ENCODE data around the gene ANKRD13B. TPM values are rescaled to one million over a fixed set of nuclear protein-coding genes. Genes with fewer than 3 reads are reported as not detected.
A peak's percentile ranks its signal among the peaks of the same experiment; 100 is the strongest.

The ANKRD13B gene
- total RNA-seq, 1 donor from 2014 or later, result 7.9 TPM

DNA sequence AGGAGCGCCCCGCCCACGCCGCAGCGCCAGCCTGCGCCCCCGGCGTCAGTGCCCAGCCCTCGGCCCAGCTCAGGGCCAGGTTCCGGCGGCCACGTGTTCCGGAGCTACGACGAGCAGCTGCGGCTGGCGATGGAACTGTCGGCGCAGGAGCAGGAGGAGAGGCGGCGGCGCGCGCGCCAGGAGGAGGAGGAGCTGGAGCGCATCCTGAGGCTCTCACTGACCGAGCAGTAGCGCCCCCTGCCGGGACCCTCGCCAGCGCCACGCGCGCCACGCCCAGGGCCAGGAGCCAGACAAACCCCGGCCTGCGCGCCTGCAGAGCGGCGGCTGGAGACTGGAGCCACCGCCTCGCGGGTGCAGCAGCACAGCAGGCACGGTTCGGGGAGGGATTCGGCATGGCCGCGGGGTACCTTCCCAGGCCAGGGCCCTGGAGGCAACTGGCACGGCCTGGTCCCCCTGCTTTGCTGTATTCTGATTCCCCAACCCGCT is 20.5 kb downstream of the ANKRD13B start:
- intact Hi-C loops (cut with DNase I), result no loop called here
- peak overlapping the region; percentile 21 to 35 for H3K4me3 ChIP-seq
- peaks cover 53% of the 10 kb centered on the region for H3K4me1 ChIP-seq
- no peaks in the 10 kb centered on the region for H3K9me3 ChIP-seq
- no peaks in the 10 kb centered on the region for H3K27me3 ChIP-seq
- TF ChIP-seq, protein P1, sequence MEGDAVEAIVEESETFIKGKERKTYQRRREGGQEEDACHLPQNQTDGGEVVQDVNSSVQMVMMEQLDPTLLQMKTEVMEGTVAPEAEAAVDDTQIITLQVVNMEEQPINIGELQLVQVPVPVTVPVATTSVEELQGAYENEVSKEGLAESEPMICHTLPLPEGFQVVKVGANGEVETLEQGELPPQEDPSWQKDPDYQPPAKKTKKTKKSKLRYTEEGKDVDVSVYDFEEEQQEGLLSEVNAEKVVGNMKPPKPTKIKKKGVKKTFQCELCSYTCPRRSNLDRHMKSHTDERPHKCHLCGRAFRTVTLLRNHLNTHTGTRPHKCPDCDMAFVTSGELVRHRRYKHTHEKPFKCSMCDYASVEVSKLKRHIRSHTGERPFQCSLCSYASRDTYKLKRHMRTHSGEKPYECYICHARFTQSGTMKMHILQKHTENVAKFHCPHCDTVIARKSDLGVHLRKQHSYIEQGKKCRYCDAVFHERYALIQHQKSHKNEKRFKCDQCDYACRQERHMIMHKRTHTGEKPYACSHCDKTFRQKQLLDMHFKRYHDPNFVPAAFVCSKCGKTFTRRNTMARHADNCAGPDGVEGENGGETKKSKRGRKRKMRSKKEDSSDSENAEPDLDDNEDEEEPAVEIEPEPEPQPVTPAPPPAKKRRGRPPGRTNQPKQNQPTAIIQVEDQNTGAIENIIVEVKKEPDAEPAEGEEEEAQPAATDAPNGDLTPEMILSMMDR (IDR thresholded peaks at IDR 0.05), result peak; percentile 59 to 92 (median 86)
- TF ChIP-seq POLR2A (IDR thresholded peaks at IDR 0.05), result no peak
- peak in 1 of 2 donors; percentile 64 for TF ChIP-seq POLR2AphosphoS5 (IDR thresholded peaks at IDR 0.05; ENCODE audit: insufficient read depth in 1 of 2, low read depth in 1 of 2)
- H3K36me3 ChIP-seq, result no peaks in the 10 kb centered on the region
- peak overlapping the region; percentile 47 for H3K27ac ChIP-seq
- DNase-seq (ENCODE audit: extremely low spot score in 2 of 2), result peak in 1 of 2 donors; percentile 88

DNA sequence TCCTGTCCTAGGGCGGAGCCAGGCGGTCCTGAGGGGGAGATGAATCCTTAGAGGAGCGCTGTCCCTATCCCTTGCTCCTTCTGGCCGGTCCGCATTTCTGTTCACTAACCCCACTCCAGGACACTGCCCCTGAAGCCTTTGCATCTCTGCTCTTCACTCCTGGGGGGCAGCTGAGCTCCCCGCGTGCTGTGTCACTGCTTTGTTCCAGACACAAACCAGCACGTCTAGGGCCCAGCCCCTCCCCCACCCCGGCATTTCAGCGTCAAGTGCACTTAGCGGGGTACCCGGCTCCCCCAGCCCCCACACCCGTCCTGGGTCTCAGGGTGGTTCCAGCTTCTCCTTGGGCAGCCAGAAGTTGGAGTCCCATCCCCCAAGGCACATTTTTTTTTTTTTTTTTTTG is 20.9 kb downstream of the ANKRD13B start:
- DNase-seq (ENCODE audit: extremely low spot score in 2 of 2), result peak in 1 of 2 donors; percentile 85

DNA sequence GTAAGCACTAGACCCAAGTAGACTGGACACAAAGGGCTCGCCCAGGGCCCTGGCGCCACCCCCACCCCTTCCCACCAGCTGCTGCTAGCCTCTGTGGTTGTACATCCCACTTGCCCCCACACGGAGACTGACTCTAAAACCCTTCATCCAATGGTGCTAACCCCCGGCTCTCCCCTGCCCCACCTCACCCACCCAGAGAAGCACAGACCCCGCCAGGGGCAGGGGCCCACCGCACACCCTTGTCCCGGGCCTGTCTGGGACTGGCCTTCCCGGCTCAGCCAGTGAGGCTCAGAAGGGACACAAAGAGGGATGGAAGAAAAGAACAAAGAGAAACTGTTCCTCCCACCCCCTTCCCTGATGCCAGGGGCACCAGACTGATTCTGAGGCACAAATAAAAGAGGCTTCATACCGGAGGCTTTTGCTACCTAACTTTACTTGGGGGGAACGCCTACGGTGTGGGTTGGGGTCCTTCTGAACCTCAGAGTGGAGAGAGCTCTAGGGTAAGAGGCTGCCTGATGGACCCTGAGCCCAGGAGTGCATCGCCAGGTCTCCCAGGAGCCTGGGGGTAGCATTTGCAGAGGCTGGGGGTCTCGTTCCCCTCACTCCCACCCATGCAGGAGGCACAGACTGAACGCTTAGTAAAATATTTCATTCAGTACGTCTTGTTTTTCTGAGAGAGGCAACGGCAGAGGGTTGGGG is 21.6 kb downstream of the ANKRD13B start:
- Histone ChIP-seq H3K36me3 (no peaks in the 10 kb centered on the region), H3K9me3 (no peaks in the 10 kb centered on the region), H3K27ac (no peak overlapping the region), H3K27me3 (no peaks in the 10 kb centered on the region), H3K4me1 (peaks cover 54% of the 10 kb centered on the region), H3K4me3 (no peak overlapping the region)
- TF ChIP-seq POLR2A (IDR thresholded peaks at IDR 0.05) (no peak), POLR2AphosphoS5 (IDR thresholded peaks at IDR 0.05; ENCODE audit: insufficient read depth in 1 of 2, low read depth in 1 of 2) (no peak)
- TF ChIP-seq, protein P1 (IDR thresholded peaks at IDR 0.05), result no peak
- intact Hi-C loops (cut with DNase I), result loop anchor here (5.0 kb wide), 1 partner anchor 32 kb away; no protein-coding TSS in a partner anchor
- DNase-seq (ENCODE audit: extremely low spot score in 2 of 2), result peak in 1 of 2 donors; percentile 87

More for the DNA sequence above, 20.9 kb downstream of the ANKRD13B start:
- Histone ChIP-seq H3K27me3 (no peaks in the 10 kb centered on the region), H3K27ac (peak overlapping the region; percentile 47), H3K36me3 (no peaks in the 10 kb centered on the region), H3K4me3 (peak overlapping the region; percentile 21 to 35), H3K9me3 (no peaks in the 10 kb centered on the region), H3K4me1 (peaks cover 54% of the 10 kb centered on the region)
- intact Hi-C loops (cut with DNase I), result no loop called here
- no peak for TF ChIP-seq POLR2A (IDR thresholded peaks at IDR 0.05)
- TF ChIP-seq, protein P1 (IDR thresholded peaks at IDR 0.05), result no peak
- TF ChIP-seq POLR2AphosphoS5 (IDR thresholded peaks at IDR 0.05; ENCODE audit: insufficient read depth in 1 of 2, low read depth in 1 of 2), result no peak

DNA sequence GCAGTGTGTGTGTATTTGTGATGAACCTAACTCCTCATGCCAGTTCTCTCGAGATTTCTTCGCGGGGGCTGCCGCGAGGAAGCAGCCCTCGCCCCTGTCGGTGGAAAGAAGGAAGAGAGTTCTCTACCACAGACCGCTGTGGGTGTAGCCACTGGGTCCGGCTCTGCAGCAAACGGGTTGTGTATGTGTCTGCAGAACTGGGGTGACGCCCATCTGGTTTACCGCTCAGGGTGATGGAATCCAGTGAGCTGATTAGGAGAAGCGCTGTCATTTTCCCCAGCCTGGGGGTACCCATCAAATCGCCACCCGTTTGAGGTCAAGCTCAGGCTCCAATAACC is 22.1 kb downstream of the ANKRD13B start:
- peak overlapping the region; percentile 39 to 50 for H3K4me3 ChIP-seq
- no peaks in the 10 kb centered on the region for H3K9me3 ChIP-seq
- intact Hi-C loops (cut with DNase I), result loop anchor here (5.0 kb wide), 1 partner anchor 33 kb away; no protein-coding TSS in a partner anchor
- no peaks in the 10 kb centered on the region for H3K27me3 ChIP-seq
- TF ChIP-seq, protein P1 (IDR thresholded peaks at IDR 0.05), result no peak
- no peak for TF ChIP-seq POLR2AphosphoS5 (IDR thresholded peaks at IDR 0.05; ENCODE audit: insufficient read depth in 1 of 2, low read depth in 1 of 2)
- no peak for TF ChIP-seq POLR2A (IDR thresholded peaks at IDR 0.05)
- no peak overlapping the region for H3K27ac ChIP-seq
- DNase-seq (ENCODE audit: extremely low spot score in 2 of 2), result peak in 1 of 2 donors; percentile 88
- peaks cover 54% of the 10 kb centered on the region for H3K4me1 ChIP-seq
- no peaks in the 10 kb centered on the region for H3K36me3 ChIP-seq
